Measurements from ENCODE around the gene TNFAIP8. TPM values are rescaled to one million over a fixed set of nuclear protein-coding genes. Genes with fewer than 3 reads are reported as not detected.
A peak's percentile ranks its signal among the peaks of the same experiment; 100 is the strongest.

Gene TNFAIP8
- total and polyA plus RNA-seq, 7 donors: 0.73 to 2.5 (median 1.6) TPM

DNA sequence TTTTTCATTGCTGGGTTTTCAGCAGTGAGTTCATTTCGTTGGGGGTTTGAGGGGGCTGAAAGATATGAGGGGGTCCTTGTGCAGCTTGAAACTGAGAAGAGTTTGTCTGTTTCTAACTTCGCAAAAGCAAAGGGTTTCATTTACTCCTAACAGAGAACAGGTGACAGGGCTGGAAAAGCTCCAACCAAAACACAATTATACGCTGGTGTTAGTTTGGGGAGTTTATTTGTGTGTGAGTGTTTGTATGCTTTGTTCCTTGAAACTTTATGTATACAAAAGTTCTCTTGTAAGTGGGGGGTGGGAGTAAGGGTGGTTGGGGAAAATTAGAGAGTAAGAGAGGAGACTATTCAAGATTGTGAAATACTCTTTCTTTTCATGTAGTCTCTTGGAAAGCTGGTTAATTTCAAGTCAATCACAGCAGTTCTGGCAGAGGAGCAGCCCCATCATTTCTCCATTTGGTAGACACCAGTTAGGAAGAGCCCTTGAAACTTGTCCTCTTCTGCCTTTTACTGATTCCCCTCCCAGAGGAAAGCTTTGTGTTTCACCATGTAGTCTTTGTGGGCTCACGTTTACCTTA lies 881 bp downstream of the TNFAIP8 start:
- no peak overlapping the region for H3K27ac ChIP-seq
- peak overlapping the region; percentile 64 for H3K4me3 ChIP-seq
- ATAC-seq (no peak), DNase-seq (no peak)
- TF ChIP-seq, protein P1, sequence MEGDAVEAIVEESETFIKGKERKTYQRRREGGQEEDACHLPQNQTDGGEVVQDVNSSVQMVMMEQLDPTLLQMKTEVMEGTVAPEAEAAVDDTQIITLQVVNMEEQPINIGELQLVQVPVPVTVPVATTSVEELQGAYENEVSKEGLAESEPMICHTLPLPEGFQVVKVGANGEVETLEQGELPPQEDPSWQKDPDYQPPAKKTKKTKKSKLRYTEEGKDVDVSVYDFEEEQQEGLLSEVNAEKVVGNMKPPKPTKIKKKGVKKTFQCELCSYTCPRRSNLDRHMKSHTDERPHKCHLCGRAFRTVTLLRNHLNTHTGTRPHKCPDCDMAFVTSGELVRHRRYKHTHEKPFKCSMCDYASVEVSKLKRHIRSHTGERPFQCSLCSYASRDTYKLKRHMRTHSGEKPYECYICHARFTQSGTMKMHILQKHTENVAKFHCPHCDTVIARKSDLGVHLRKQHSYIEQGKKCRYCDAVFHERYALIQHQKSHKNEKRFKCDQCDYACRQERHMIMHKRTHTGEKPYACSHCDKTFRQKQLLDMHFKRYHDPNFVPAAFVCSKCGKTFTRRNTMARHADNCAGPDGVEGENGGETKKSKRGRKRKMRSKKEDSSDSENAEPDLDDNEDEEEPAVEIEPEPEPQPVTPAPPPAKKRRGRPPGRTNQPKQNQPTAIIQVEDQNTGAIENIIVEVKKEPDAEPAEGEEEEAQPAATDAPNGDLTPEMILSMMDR (IDR thresholded peaks at IDR 0.05): no peak
- no peaks in the 10 kb centered on the region for H3K4me1 ChIP-seq
- H3K27me3 ChIP-seq (ENCODE audit: insufficient read depth in 3 of 3, low read length in 2 of 3): peaks cover 0 to 6% (median 0%) of the 10 kb centered on the region in 3 donors
- intact Hi-C loops (cut with DNase I): no loop called here
- H3K36me3 ChIP-seq (ENCODE audit: insufficient read depth in 1 of 2, low read depth in 1 of 2): no peaks in the 10 kb centered on the region
- 13 to 28% (median 16%) methylated on average over 4 of the region's 4 CpGs for WGBS, 3 donors
- H3K9me3 ChIP-seq: no peaks in the 10 kb centered on the region

DNA sequence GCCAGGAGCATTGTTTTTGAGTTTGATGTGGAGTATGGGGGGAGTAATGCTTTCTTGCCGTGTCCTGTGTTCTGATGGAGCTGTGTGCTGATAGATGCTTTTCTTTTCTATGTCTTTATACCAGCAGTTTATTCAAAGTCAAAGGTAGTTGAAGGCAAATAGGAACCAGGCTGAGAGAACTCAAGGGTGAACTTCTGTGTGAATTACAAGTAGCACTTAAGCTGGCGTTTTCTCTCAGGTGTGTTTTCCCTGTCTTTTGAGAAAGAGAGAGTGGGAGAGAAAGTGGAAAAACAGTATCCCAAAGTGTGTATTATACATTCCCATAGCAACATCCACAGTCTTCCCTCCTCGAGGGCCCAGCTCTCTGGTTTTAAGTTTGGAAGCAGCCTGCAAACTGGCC lies 1.5 kb downstream of the TNFAIP8 start:
- no peaks in the 10 kb centered on the region for H3K4me1 ChIP-seq
- no peak for DNase-seq
- intact Hi-C loops (cut with DNase I): no loop called here
- no peaks in the 10 kb centered on the region for H3K9me3 ChIP-seq
- H3K27ac ChIP-seq: no peak overlapping the region
- peaks cover 0 to 6% (median 0%) of the 10 kb centered on the region in 3 donors for H3K27me3 ChIP-seq (ENCODE audit: insufficient read depth in 3 of 3, low read length in 2 of 3)
- no peaks in the 10 kb centered on the region for H3K36me3 ChIP-seq (ENCODE audit: insufficient read depth in 1 of 2, low read depth in 1 of 2)
- 69 to 70% (median 70%) methylated on average over 3 of the region's 3 CpGs for WGBS, 3 donors
- ATAC-seq: no peak
- H3K4me3 ChIP-seq: peak overlapping the region; percentile 64
- TF ChIP-seq, protein P1 (IDR thresholded peaks at IDR 0.05): no peak

GRCh38 chr5:119357808-119358529 lies 2.1 kb downstream of the TNFAIP8 start:
- H3K4me3 ChIP-seq: peak overlapping the region; percentile 64
- H3K27ac ChIP-seq: no peak overlapping the region
- ATAC-seq: no peak
- no peaks in the 10 kb centered on the region for H3K9me3 ChIP-seq
- intact Hi-C loops (cut with DNase I): no loop called here
- H3K36me3 ChIP-seq (ENCODE audit: insufficient read depth in 1 of 2, low read depth in 1 of 2): no peaks in the 10 kb centered on the region
- DNase-seq: no peak
- no peaks in the 10 kb centered on the region for H3K4me1 ChIP-seq
- peaks cover 0 to 6% (median 0%) of the 10 kb centered on the region in 3 donors for H3K27me3 ChIP-seq (ENCODE audit: insufficient read depth in 3 of 3, low read length in 2 of 3)
- WGBS, 3 donors: 93 to 98% (median 96%) methylated on average over 6 of the region's 6 CpGs
- TF ChIP-seq, protein P1 (IDR thresholded peaks at IDR 0.05): no peak

GRCh38 chr5:119358530-119358900 lies 2.7 kb downstream of the TNFAIP8 start:
- H3K9me3 ChIP-seq: no peaks in the 10 kb centered on the region
- H3K36me3 ChIP-seq (ENCODE audit: insufficient read depth in 1 of 2, low read depth in 1 of 2): no peaks in the 10 kb centered on the region
- 88 to 94% (median 90%) methylated on average over 2 of the region's 2 CpGs for WGBS, 3 donors
- intact Hi-C loops (cut with DNase I): no loop called here
- ATAC-seq (no peak), DNase-seq (no peak)
- H3K27ac ChIP-seq: no peak overlapping the region
- no peaks in the 10 kb centered on the region for H3K4me1 ChIP-seq
- peaks cover 0 to 6% (median 0%) of the 10 kb centered on the region in 3 donors for H3K27me3 ChIP-seq (ENCODE audit: insufficient read depth in 3 of 3, low read length in 2 of 3)
- H3K4me3 ChIP-seq: no peak overlapping the region
- TF ChIP-seq, protein P1 (IDR thresholded peaks at IDR 0.05): no peak
